ENCODE measurements around the gene HNRNPH1.

Gene HNRNPH1

GRCh38 chr5:179601871-179602625, 21.4 kb downstream of the HNRNPH1 start:
- H3K27me3 Mint-ChIP-seq: no peaks in the 10 kb centered on the region
- H3K36me3 Mint-ChIP-seq: peaks cover 22% of the 10 kb centered on the region
- ATAC-seq (ENCODE audit: low read depth) (no peak), DNase-seq (ENCODE audit: low spot score in 2 of 2) (no peak)
- no peak overlapping the region for H3K4me3 Mint-ChIP-seq
- no peak overlapping the region for H3K27ac Mint-ChIP-seq
- H3K4me1 Mint-ChIP-seq: no peaks in the 10 kb centered on the region
- H3K9me3 Mint-ChIP-seq: no peaks in the 10 kb centered on the region

DNA sequence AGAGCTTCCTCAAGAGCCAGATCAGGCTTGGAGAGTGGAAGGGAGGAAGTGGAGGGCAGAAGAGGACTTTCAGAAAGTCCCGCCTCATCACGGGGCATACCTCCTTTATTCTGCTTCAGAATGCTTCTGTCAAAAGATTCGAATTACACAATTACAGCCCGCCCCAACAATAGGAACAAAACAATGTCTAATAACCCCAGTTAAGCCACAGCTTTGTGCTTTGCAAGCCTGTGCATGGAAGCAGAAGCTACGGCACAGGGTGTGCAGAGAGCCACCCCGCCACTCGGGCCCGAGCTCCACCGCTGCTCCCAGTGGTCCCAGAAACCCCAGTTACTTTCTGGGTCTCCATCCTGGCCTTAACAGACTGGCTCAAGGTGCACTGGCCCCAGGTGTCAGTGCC, 23.5 kb downstream of the HNRNPH1 start:
- no peaks in the 10 kb centered on the region for H3K27me3 Mint-ChIP-seq
- no peak for ATAC-seq (ENCODE audit: low read depth)
- no peak overlapping the region for H3K4me3 Mint-ChIP-seq
- no peak overlapping the region for H3K27ac Mint-ChIP-seq
- no peak for DNase-seq (ENCODE audit: low spot score in 2 of 2)
- no peaks in the 10 kb centered on the region for H3K4me1 Mint-ChIP-seq
- H3K9me3 Mint-ChIP-seq: no peaks in the 10 kb centered on the region
- peaks cover 18% of the 10 kb centered on the region for H3K36me3 Mint-ChIP-seq

DNA sequence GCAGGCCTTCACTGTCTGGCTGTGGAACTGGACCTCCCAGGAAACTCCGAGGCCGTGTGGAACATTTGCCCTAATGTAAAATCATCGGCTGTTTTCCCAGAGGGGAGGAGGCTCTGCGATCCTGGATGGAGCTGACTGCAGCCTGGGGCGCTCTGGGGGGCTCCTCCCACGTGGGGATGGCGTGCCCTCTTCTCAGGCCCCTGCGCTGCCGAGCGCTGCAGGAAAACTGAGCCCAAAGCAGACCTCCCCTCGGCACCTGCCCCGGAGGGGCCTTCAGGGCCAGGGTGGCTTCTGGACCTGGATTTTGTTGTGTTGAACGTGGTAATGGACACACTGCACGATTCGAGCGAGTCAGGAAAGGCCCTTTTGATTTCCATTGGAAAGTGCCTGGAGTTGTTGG, 23.9 kb downstream of the HNRNPH1 start:
- H3K36me3 Mint-ChIP-seq: peaks cover 18% of the 10 kb centered on the region

DNA sequence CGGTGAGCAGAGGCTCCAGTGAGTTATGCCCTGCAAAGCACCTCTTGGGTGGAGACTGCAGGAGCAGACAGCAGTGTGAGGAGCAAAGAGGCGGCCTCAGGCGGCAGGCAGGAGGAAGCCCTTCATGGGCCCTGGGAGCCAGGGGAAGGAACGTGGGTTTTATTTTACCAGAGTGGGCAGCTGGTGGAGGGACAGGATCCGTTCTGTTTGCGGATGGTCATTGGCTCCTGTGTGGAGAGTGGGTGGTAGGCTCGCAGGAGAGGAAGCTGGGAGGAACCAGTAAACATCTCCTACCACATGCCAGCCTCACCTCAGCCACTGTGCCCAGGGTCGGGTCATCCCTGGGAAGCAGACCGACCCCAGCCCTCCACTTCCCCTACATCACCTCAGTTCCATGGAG, 24.4 kb downstream of the HNRNPH1 start:
- no peak for ATAC-seq (ENCODE audit: low read depth)
- H3K9me3 Mint-ChIP-seq: no peaks in the 10 kb centered on the region
- no peak for DNase-seq (ENCODE audit: low spot score in 2 of 2)
- H3K27me3 Mint-ChIP-seq: no peaks in the 10 kb centered on the region
- peak overlapping the region; percentile 45 for H3K27ac Mint-ChIP-seq
- H3K4me3 Mint-ChIP-seq: no peak overlapping the region
- H3K4me1 Mint-ChIP-seq: no peaks in the 10 kb centered on the region
- H3K36me3 Mint-ChIP-seq: peaks cover 18% of the 10 kb centered on the region

More for the DNA sequence above, 23.9 kb downstream of the HNRNPH1 start:
- H3K27me3 Mint-ChIP-seq: no peaks in the 10 kb centered on the region
- no peaks in the 10 kb centered on the region for H3K4me1 Mint-ChIP-seq
- DNase-seq (ENCODE audit: low spot score in 2 of 2) (no peak), ATAC-seq (ENCODE audit: low read depth) (no peak)
- no peak overlapping the region for H3K4me3 Mint-ChIP-seq
- H3K9me3 Mint-ChIP-seq: no peaks in the 10 kb centered on the region
- no peak overlapping the region for H3K27ac Mint-ChIP-seq

DNA sequence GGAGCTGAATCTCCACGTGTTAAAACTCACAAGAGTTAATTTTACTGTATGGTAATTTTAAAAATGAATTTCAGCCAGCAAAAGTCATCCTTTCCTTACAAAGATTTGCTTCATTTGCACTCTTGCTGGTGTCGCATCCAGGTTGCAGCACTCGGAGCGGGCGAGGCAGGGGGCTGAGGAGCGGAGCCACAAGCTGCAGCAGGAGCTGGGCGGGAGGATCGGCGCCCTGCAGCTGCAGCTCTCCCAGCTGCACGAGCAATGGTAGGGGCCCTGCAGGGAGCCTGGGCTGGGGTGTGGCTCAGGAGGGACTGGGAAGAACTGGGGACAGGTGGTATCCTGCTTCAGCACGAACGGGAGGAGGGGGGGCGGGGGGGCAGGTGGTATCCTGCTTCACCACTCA, 27.1 kb downstream of the HNRNPH1 start:
- Mint-ChIP-seq H3K4me3 (no peak overlapping the region), H3K9me3 (no peaks in the 10 kb centered on the region), H3K36me3 (peaks cover 26% of the 10 kb centered on the region), H3K4me1 (no peaks in the 10 kb centered on the region), H3K27ac (no peak overlapping the region), H3K27me3 (no peaks in the 10 kb centered on the region)
- DNase-seq (ENCODE audit: low spot score in 2 of 2) (no peak), ATAC-seq (ENCODE audit: low read depth) (no peak)

DNA sequence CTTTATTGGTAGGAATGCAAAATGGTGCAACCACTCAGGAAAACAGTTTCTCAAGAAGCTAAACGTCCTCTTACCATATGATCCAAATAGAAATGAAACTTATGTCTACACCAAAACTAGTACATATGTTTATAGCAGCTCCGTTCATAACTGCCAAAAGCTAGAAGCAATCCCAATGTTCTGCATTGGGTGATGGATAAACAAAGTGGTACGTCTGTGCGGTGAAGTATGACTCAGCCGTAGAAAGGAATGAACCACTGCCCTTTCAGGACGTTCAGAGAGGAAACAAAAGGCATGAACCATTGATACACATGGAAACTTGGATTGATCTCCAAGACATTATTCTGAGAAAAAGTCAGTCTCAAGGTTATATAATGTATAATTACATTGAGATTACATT, 27.6 kb downstream of the HNRNPH1 start:
- H3K27me3 Mint-ChIP-seq: no peaks in the 10 kb centered on the region
- no peaks in the 10 kb centered on the region for H3K4me1 Mint-ChIP-seq
- no peak for DNase-seq (ENCODE audit: low spot score in 2 of 2)
- H3K9me3 Mint-ChIP-seq: no peaks in the 10 kb centered on the region
- ATAC-seq (ENCODE audit: low read depth): no peak
- peaks cover 24% of the 10 kb centered on the region for H3K36me3 Mint-ChIP-seq
- no peak overlapping the region for H3K4me3 Mint-ChIP-seq
- no peak overlapping the region for H3K27ac Mint-ChIP-seq

DNA sequence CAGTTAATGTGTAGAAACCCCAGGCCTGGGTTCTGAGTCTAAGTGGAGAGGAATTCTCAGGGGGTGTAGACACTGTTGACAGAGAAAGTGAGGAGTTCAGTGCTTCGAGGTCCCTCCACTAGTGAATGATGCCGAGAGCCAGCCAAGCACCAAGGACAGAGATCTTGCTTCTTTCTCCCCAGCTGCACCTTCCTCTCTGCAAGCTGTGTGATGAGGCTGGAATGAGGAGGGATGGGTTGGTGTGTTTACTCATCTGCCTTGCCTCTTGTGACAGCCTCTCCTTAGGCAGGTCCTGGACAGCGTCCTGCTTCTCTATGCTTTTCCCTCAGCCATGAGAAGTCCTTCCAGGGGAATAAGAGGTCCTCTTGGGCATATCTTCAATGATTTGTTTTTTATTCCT, 35.3 kb downstream of the HNRNPH1 start:
- no peaks in the 10 kb centered on the region for H3K4me1 Mint-ChIP-seq
- H3K9me3 Mint-ChIP-seq: no peaks in the 10 kb centered on the region
- no peaks in the 10 kb centered on the region for H3K27me3 Mint-ChIP-seq
- DNase-seq (ENCODE audit: low spot score in 2 of 2) (no peak), ATAC-seq (ENCODE audit: low read depth) (no peak)
- H3K36me3 Mint-ChIP-seq: peaks cover 36% of the 10 kb centered on the region
- no peak overlapping the region for H3K4me3 Mint-ChIP-seq
- H3K27ac Mint-ChIP-seq: no peak overlapping the region

GRCh38 chr5:179585941-179586401, 37.5 kb downstream of the HNRNPH1 start:
- no peak overlapping the region for H3K27ac Mint-ChIP-seq
- peaks cover 26% of the 10 kb centered on the region for H3K36me3 Mint-ChIP-seq
- H3K27me3 Mint-ChIP-seq: no peaks in the 10 kb centered on the region
- no peaks in the 10 kb centered on the region for H3K4me1 Mint-ChIP-seq
- ATAC-seq (ENCODE audit: low read depth) (no peak), DNase-seq (ENCODE audit: low spot score in 2 of 2) (no peak)
- H3K9me3 Mint-ChIP-seq: no peaks in the 10 kb centered on the region
- no peak overlapping the region for H3K4me3 Mint-ChIP-seq

DNA sequence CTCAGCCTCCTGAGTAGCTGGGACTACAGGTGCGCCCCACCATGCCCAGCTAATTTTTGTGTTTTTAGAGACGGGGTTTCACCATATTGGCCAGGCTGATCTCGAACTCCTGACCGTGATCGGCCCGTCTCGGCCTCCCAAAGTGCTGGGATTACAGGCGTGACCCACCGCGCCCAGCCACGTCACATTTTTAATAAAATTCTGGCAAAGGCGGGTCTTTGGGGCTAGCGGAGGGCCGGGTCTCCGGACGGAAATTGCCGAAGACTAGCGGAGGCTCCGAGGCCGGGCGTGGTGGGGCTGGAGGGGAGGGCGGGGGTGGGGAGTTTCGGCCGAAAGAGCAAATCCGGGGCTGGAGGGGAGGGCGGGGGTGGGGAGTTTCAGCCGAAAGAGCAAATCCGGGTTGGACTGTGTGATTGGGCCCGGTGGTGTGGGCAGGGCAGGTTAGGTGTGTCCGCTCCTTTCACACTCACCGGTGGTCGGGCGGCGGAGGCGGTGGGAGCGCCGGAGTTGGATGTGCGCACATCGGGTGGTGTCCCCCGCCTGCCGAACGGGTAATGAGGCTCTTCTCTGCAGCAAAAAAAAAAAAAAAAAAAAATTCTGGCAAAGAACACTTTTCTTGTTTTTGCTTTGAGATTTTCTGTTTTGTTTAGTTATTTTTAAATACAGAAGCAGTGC, 46.0 kb downstream of the HNRNPH1 start:
- Mint-ChIP-seq H3K27ac (no peak overlapping the region), H3K4me3 (no peak overlapping the region), H3K36me3 (peaks cover 14% of the 10 kb centered on the region)

DNA sequence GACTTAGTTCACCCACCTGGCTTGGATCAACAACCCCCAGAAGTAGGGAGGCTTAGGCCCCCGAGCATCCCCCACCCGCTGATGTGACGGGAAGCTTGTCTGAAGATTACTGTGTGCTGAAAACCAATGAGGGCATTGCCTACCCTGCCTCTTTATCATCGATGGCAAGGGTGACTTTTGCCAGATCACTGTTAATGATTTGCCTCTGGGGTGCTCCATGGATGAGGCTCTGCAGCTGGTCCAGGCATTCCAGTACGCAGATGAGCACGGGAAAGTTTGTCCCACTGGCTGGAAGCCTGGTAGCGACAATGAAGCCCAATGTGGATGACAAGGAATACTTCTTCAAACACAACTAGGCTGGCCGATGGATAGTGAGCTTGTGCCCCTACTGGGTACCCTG, 51.1 kb downstream of the HNRNPH1 start:
- no peak for ATAC-seq (ENCODE audit: low read depth)
- Mint-ChIP-seq H3K27ac (no peak overlapping the region), H3K4me3 (no peak overlapping the region), H3K9me3 (no peaks in the 10 kb centered on the region), H3K4me1 (no peaks in the 10 kb centered on the region), H3K27me3 (no peaks in the 10 kb centered on the region), H3K36me3 (peaks cover 28% of the 10 kb centered on the region)
- DNase-seq (ENCODE audit: low spot score in 2 of 2): no peak

More for the DNA sequence above, 46.0 kb downstream of the HNRNPH1 start:
- H3K4me1 Mint-ChIP-seq: no peaks in the 10 kb centered on the region
- no peaks in the 10 kb centered on the region for H3K27me3 Mint-ChIP-seq
- DNase-seq (ENCODE audit: low spot score in 2 of 2): no peak
- H3K9me3 Mint-ChIP-seq: no peaks in the 10 kb centered on the region
- ATAC-seq (ENCODE audit: low read depth): no peak

DNA sequence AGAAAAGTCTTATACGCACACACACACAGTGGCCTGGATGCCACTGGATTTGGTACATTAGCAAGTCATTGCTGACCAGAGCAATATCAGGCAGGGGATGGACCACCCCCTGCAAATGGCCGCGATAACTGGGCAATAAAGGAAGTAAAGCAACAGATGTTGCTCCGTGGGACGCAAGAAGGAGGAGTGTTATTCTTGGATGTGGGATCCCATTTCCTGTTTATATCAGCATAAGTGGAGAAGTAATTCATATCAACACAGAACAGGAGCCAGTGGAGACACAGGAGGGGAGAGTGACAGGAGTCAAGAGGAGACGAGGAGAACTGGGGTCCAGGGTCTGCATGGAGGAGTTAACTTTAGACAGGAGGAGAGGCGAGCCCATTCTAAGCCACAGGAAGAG, 54.8 kb downstream of the HNRNPH1 start:
- DNase-seq (ENCODE audit: low spot score in 2 of 2) (no peak), ATAC-seq (ENCODE audit: low read depth) (no peak)
- H3K36me3 Mint-ChIP-seq: peaks cover 30% of the 10 kb centered on the region
- no peaks in the 10 kb centered on the region for H3K9me3 Mint-ChIP-seq
- no peaks in the 10 kb centered on the region for H3K4me1 Mint-ChIP-seq
- no peak overlapping the region for H3K4me3 Mint-ChIP-seq
- H3K27ac Mint-ChIP-seq: peak overlapping the region; percentile 48
- no peaks in the 10 kb centered on the region for H3K27me3 Mint-ChIP-seq

DNA sequence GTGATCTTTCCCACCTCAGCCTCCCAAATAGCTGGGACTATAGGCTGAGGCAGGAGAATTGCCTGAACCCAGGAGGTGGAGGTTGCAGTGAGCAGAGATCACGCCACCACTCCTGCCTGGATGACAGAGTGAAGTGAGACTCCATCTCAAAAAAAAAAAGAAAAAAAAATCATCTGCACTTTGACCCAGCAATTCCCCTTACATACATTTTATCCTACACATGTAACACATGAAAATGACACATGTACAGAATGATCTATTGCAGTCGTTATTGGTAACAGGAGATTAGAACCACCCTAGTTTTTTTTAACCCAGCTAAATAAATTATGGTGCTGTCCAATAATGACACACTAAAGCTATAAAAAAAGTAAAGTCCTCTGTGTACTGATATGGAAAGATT, 58.9 kb downstream of the HNRNPH1 start:
- peaks cover 3% of the 10 kb centered on the region for H3K4me1 Mint-ChIP-seq
- ATAC-seq (ENCODE audit: low read depth) (no peak), DNase-seq (ENCODE audit: low spot score in 2 of 2) (no peak)
- H3K4me3 Mint-ChIP-seq: no peak overlapping the region
- no peaks in the 10 kb centered on the region for H3K9me3 Mint-ChIP-seq
- H3K27me3 Mint-ChIP-seq: no peaks in the 10 kb centered on the region
- no peak overlapping the region for H3K27ac Mint-ChIP-seq
- peaks cover 22% of the 10 kb centered on the region for H3K36me3 Mint-ChIP-seq

Measured in memory B cell (primary cell).